Muscle layer of colon (tissue), 2 donors: ENCODE data around the gene HEMK1.
A peak's percentile ranks its signal among the peaks of the same experiment; 100 is the strongest.

ENCODE experiments used
- H3K27ac ChIP-seq: one replicate; pipeline ENCODE4 v1.7.0; 2013; ENCODE audit warnings: low read depth, mild to moderate bottlenecking, low read length, moderate library complexity
- H3K27me3 ChIP-seq, 2 donors: one replicate each; pipeline ENCODE4 v1.7.0; 2013; ENCODE audit warnings: low read length in 2 of 2, mild to moderate bottlenecking in 2 of 2; ENCODE audit not compliant: insufficient read depth in 2 of 2, control insufficient read depth in 1 of 2
- H3K36me3 ChIP-seq: one replicate; pipeline ENCODE4 v1.7.0; 2013; ENCODE audit warnings: mild to moderate bottlenecking, low read length; ENCODE audit not compliant: insufficient read depth
- H3K4me1 ChIP-seq: one replicate; pipeline ENCODE4 v1.7.0; 2013; ENCODE audit warnings: mild to moderate bottlenecking, low read length; ENCODE audit not compliant: insufficient read depth
- H3K4me3 ChIP-seq, 2 donors: one replicate each; pipeline ENCODE4 v1.7.0; 2013; ENCODE audit warnings: low read length in 2 of 2, low read depth in 1 of 2, mild to moderate bottlenecking in 1 of 2, moderate library complexity in 1 of 2
- H3K9ac ChIP-seq: one replicate; pipeline ENCODE4 v1.7.0; 2013; ENCODE audit warnings: low read length
- H3K9me3 ChIP-seq: one replicate; pipeline ENCODE4 v1.7.0; 2013; ENCODE audit warnings: mild to moderate bottlenecking, low read length
- donor health status: abdominal sarcoma.
- donor health status: Adenocarcinoma of cecum.

The HEMK1 gene

GRCh38 chr3:50567386-50568167, 1.7 kb upstream of the HEMK1 start, which contains the start of gene C3orf18:
Gene C3orf18 (minus strand): TSS chr3:50567747. CDS start chr3:50565699, 2,048 bp downstream.
- no peaks in the 10 kb centered on the region for H3K27me3 ChIP-seq
- H3K9ac ChIP-seq, result peak within 1 kb of the TSS; percentile 50
- no peaks in the 10 kb centered on the region for H3K36me3 ChIP-seq
- peaks cover 35% of the 10 kb centered on the region for H3K4me1 ChIP-seq
- H3K9me3 ChIP-seq, result no peaks in the 10 kb centered on the region
- H3K27ac ChIP-seq, result peak within 1 kb of the TSS; percentile 90
- H3K4me3 ChIP-seq, result peak within 1 kb of the TSS; percentile 85 to 96

DNA sequence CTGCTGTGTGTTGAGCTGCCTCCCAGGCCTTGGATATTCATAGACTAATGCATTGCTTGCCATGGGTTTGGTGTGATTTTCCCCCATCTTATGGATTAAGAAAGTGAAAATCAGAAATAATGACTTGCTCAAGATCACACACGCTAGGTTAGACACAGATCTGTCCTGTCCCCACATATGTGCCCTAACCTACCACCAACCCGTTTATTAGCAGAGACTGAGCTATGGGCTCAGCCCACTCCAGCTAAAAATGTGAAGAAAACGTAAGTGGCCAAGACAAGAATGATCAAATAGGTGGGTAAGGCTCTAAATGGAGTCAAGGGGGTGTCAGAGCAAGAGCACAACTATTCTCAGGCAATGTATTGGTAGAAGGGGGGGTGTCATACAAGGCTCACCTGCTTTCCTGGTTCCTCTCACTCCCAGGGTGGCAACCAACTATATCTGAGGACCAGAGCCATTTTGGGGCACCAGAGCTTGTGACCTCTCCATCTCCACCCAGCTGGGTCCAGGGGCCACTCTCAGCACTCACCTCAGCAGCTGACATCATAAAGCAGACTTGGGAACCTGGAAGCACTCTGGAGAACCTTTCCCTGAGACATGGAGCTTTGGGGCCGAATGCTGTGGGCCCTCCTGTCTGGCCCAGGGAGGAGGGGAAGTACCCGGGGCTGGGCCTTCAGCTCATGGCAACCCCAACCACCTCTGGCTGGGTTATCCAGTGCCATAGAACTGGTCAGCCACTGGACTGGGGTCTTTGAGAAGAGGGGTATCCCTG, 1.4 kb downstream of the HEMK1 start:
- Histone ChIP-seq H3K4me3 (no peak overlapping the region), H3K27ac (no peak overlapping the region), H3K9ac (no peak overlapping the region)

DNA sequence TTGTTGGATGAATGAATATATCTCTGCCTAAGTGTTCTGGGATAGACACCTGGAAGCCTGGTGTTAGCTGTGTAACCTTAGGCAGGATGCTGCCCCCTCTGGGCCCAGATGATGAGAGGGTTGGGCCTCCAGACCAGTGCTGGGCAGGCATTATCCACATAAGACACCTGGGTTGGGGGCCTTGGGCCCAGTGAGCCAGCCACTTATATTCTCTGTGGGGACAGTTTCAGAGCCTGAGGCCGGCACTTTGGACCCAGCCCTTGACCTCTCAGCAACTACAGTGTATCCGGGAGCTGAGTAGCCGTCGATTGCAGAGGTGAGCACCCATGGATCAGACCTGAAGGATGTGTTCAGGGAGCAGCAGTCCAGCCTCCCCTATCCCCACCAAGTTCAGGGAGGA, 2.2 kb downstream of the HEMK1 start:
- no peaks in the 10 kb centered on the region for H3K9me3 ChIP-seq
- H3K9ac ChIP-seq, result no peak overlapping the region
- H3K27ac ChIP-seq, result no peak overlapping the region
- peaks cover 30% of the 10 kb centered on the region for H3K4me1 ChIP-seq
- no peak overlapping the region for H3K4me3 ChIP-seq
- H3K36me3 ChIP-seq, result peaks cover 21% of the 10 kb centered on the region
- no peaks in the 10 kb centered on the region for H3K27me3 ChIP-seq

More for the DNA sequence above, 1.4 kb downstream of the HEMK1 start:
- Histone ChIP-seq H3K4me1 (peaks cover 35% of the 10 kb centered on the region), H3K27me3 (no peaks in the 10 kb centered on the region), H3K36me3 (peaks cover 15% of the 10 kb centered on the region), H3K9me3 (no peaks in the 10 kb centered on the region)

DNA sequence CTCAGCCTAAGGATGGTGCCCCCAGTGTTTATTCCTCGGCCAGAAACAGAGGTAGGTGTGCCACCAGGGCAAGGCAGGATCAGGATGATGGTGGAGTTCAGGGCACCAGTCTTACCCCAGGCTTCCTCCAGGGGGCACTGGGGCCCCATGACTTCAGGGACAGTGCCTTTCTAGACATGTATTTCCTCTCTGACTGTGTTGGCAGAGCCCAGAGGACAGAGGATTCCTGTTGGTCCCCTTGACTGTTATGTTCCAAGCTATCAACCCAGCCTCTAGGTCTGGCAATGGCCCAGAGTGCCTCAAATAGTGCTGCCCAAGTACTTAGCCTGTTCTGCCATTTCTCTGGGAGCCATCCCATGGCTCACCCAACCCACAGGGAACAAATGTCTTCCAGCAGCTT, 2.8 kb downstream of the HEMK1 start:
- H3K4me1 ChIP-seq, result peaks cover 24% of the 10 kb centered on the region
- no peak overlapping the region for H3K27ac ChIP-seq

DNA sequence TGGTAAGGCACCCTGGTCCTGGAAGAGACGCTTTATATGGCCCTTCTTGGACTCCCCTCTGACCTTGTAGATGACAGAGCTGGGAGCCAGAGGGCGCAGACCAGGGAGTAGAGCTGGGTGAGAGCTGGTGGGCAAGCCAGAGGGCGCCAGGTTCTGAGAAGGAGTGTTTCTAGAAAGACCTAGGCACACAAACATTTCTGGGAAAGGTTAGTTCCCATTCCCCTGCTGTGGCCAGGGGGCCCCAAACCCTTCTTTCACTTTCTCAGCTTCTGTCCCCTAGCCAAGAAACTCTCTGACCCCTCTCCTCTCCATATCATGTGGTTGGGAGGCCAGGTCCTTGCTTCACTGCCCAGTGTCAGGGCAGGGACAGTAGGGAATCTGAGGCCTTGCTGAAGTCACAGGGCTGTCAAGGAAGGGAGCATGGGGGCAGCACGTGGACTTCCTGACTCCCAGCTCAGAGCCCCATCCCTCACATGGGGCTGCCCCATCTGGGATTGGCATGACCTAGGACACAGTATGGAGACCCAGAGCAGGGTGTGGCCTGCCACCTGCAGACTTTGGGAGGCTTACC, 3.6 kb downstream of the HEMK1 start:
- Histone ChIP-seq H3K4me1 (peaks cover 21% of the 10 kb centered on the region), H3K27me3 (no peaks in the 10 kb centered on the region), H3K36me3 (peaks cover 32% of the 10 kb centered on the region), H3K27ac (no peak overlapping the region), H3K9me3 (no peaks in the 10 kb centered on the region), H3K4me3 (no peak overlapping the region), H3K9ac (no peak overlapping the region)

More for the DNA sequence above, 2.8 kb downstream of the HEMK1 start:
- H3K27me3 ChIP-seq, result no peaks in the 10 kb centered on the region
- peaks cover 26% of the 10 kb centered on the region for H3K36me3 ChIP-seq
- no peak overlapping the region for H3K9ac ChIP-seq
- H3K4me3 ChIP-seq, result no peak overlapping the region
- H3K9me3 ChIP-seq, result no peaks in the 10 kb centered on the region

DNA sequence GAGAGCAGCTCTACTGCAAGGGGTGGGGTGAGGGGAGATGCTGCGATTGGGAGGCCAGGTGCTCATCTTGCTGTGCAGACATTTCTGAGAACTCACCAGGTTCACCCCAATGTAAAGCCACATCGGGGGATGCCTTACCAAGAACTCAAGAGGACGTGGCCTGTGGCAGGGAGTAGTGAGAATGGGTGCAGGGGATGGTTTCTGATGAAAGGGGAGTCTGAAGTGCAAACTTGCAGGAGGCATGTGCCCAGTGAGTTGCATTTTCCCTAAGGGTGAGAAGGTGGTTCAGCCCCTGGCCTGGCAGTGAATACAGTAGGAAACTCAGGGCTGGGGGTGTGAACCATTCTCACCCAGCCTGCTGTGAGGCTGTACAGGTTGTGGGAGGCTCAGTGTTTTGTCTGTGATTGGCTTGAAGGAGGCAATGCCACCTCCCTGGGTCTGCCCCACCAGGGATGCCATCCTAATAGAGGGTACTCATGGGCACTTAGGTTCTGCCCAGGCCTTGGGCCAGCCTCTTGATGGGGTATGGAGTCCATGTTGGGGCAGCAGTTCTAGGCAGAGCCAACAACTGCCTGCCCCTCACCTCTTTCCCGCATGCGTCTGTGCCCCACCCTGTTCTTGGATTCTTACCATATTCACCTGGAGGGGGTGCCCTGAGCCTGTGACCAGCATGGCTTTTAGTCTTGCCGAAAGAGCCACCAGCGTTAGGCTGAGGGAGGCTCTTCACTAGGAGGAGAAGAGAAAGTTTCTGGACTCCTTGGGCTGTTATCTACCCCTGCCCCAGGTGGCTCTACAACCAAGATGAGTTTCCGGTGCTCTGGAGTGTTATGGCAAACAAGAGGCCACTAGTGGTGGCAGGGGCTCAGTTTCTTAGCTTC, 4.5 kb downstream of the HEMK1 start:
- Histone ChIP-seq H3K36me3 (peaks cover 41% of the 10 kb centered on the region), H3K27me3 (no peaks in the 10 kb centered on the region), H3K9ac (no peak overlapping the region), H3K4me1 (peaks cover 15% of the 10 kb centered on the region), H3K27ac (no peak overlapping the region), H3K9me3 (no peaks in the 10 kb centered on the region), H3K4me3 (no peak overlapping the region)

DNA sequence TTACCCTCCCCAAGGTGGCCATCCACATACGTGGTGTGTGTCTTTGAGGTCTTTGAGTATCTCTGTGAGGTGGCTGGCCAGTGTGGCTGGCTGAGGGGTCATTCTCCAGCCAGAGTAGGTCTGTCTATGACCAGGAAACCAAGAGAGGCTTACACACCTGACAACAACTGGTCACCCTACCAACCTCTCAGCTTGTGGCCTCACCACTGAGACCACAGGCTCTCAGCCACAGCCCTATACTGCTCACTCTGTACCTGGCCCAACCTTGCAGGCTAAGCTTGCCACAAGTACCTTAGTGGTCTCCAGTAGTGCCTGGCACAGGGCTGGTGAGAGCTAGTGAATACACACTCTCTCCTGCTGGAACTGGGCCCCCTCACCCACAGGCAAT, 5.1 kb downstream of the HEMK1 start:
- Histone ChIP-seq H3K27ac (no peak overlapping the region), H3K4me3 (no peak overlapping the region), H3K4me1 (peaks cover 15% of the 10 kb centered on the region), H3K9ac (no peak overlapping the region), H3K27me3 (no peaks in the 10 kb centered on the region), H3K36me3 (peaks cover 46% of the 10 kb centered on the region), H3K9me3 (no peaks in the 10 kb centered on the region)

- Histone ChIP-seq H3K27ac (no peak overlapping the region), H3K9me3 (no peaks in the 10 kb centered on the region), H3K4me3 (no peak overlapping the region), H3K36me3 (peaks cover 46% of the 10 kb centered on the region), H3K9ac (no peak overlapping the region), H3K4me1 (peaks cover 11% of the 10 kb centered on the region), H3K27me3 (no peaks in the 10 kb centered on the region)
These were observed 6.0 kb downstream of the HEMK1 start for GRCh38 chr3:50575372-50575771.

- H3K36me3 ChIP-seq, result peaks cover 47% of the 10 kb centered on the region
- H3K27me3 ChIP-seq, result no peaks in the 10 kb centered on the region
These were observed 8.0 kb downstream of the HEMK1 start for GRCh38 chr3:50577348-50577747.

GRCh38 chr3:50580683-50581458, 11.5 kb downstream of the HEMK1 start:
- H3K36me3 ChIP-seq, result peaks cover 34% of the 10 kb centered on the region
- no peak overlapping the region for H3K4me3 ChIP-seq
- H3K27me3 ChIP-seq, result no peaks in the 10 kb centered on the region
- H3K4me1 ChIP-seq, result no peaks in the 10 kb centered on the region
- no peak overlapping the region for H3K9ac ChIP-seq
- H3K9me3 ChIP-seq, result no peaks in the 10 kb centered on the region
- H3K27ac ChIP-seq, result no peak overlapping the region

More at GRCh38 chr3:50577348-50577747, 8.0 kb downstream of the HEMK1 start:
- no peak overlapping the region for H3K4me3 ChIP-seq
- H3K9ac ChIP-seq, result no peak overlapping the region
- H3K4me1 ChIP-seq, result peaks cover 1% of the 10 kb centered on the region
- no peak overlapping the region for H3K27ac ChIP-seq
- H3K9me3 ChIP-seq, result no peaks in the 10 kb centered on the region
